Measurements from ENCODE around the gene TANC1.

DNA sequence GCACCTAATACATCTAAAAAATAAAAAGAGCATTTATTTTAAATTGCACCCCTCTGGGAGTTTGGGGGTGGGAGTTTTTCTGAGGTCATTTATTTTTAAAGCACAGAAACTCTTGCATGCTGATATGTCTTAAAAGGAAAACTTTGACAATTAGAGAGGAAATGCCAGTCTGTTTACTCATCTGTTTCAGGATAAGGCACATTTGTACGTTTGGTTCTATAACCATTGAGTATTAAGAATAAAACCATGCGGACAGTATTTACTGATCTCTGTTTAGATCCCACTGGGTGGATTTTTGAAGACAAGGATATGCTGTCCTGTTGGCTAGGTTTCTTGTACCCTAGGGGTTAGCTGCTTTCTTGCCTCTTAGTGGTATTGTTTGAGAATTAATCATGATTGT lies 122.9 kb downstream of the TANC1 start:
- TF ChIP-seq, protein P1, sequence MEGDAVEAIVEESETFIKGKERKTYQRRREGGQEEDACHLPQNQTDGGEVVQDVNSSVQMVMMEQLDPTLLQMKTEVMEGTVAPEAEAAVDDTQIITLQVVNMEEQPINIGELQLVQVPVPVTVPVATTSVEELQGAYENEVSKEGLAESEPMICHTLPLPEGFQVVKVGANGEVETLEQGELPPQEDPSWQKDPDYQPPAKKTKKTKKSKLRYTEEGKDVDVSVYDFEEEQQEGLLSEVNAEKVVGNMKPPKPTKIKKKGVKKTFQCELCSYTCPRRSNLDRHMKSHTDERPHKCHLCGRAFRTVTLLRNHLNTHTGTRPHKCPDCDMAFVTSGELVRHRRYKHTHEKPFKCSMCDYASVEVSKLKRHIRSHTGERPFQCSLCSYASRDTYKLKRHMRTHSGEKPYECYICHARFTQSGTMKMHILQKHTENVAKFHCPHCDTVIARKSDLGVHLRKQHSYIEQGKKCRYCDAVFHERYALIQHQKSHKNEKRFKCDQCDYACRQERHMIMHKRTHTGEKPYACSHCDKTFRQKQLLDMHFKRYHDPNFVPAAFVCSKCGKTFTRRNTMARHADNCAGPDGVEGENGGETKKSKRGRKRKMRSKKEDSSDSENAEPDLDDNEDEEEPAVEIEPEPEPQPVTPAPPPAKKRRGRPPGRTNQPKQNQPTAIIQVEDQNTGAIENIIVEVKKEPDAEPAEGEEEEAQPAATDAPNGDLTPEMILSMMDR (IDR thresholded peaks at IDR 0.05; ENCODE audit: borderline replicate concordance, extremely low read depth, low read length, poor library complexity, severe bottlenecking), result no peak
- no peak for TF ChIP-seq EZH2 (IDR thresholded peaks at IDR 0.05; ENCODE audit: borderline replicate concordance, low read depth, low read length, severe bottlenecking)

Data from DND-41 (cell line).